Skin epidermis (tissue), 12 donors: ENCODE results near the gene RBFOX2.

Source experiments
- H3K27ac ChIP-seq, 21 experiments: fragments of 200-600 bp; sonication (generic) in 11 of 21; one replicate each; pipeline ENCODE4 v1.5.0; 2020; ENCODE audit warnings: mild to moderate bottlenecking in 3 of 21, inconsistent platforms in 2 of 21, moderate library complexity in 2 of 21
- H3K4me3 ChIP-seq, 7 experiments: fragments of 200-600 bp; sonication (generic) in 2 of 7; one replicate each; pipeline ENCODE4 v1.5.0; 2020; ENCODE audit warnings: inconsistent platforms in 2 of 7, mild to moderate bottlenecking in 2 of 7, moderate library complexity in 1 of 7

The RBFOX2 gene

GRCh38 chr22:35986088-35986487 is 42.5 kb downstream of the RBFOX2 start:
- Histone ChIP-seq H3K27ac (peak overlapping the region in 3 of 21 experiments; percentile 1 to 16 (median 8)), H3K4me3 (no peak overlapping the region)

- peak overlapping the region in 3 of 21 experiments; percentile 1 to 16 (median 8) for H3K27ac ChIP-seq
- H3K4me3 ChIP-seq, result no peak overlapping the region
Observed at GRCh38 chr22:35985371-35985770, 43.3 kb downstream of the RBFOX2 start.

- no peak overlapping the region for H3K4me3 ChIP-seq
- no peak overlapping the region for H3K27ac ChIP-seq
Observed at GRCh38 chr22:35984183-35985175, 44.1 kb downstream of the RBFOX2 start.

GRCh38 chr22:35981900-35982299 is 46.7 kb downstream of the RBFOX2 start:
- H3K4me3 ChIP-seq, result no peak overlapping the region
- no peak overlapping the region for H3K27ac ChIP-seq

- H3K4me3 ChIP-seq, result no peak overlapping the region
- no peak overlapping the region for H3K27ac ChIP-seq
Observed at GRCh38 chr22:35978889-35979288, 49.7 kb downstream of the RBFOX2 start.

GRCh38 chr22:35978201-35978600 is 50.4 kb downstream of the RBFOX2 start:
- Histone ChIP-seq H3K4me3 (no peak overlapping the region), H3K27ac (no peak overlapping the region)

- no peak overlapping the region for H3K27ac ChIP-seq
Observed at GRCh38 chr22:35977136-35977535, 51.5 kb downstream of the RBFOX2 start.

GRCh38 chr22:35973388-35973787 is 55.2 kb downstream of the RBFOX2 start:
- peak overlapping the region in 19 of 21 experiments; percentile 42 to 89 (median 69) for H3K27ac ChIP-seq
- H3K4me3 ChIP-seq, result no peak overlapping the region

More at GRCh38 chr22:35977136-35977535, 51.5 kb downstream of the RBFOX2 start:
- H3K4me3 ChIP-seq, result no peak overlapping the region

- no peak overlapping the region for H3K4me3 ChIP-seq
- peak overlapping the region in 17 of 21 experiments; percentile 19 to 89 (median 60) for H3K27ac ChIP-seq
Observed at GRCh38 chr22:35972559-35972958, 56.1 kb downstream of the RBFOX2 start.

- Histone ChIP-seq H3K4me3 (no peak overlapping the region), H3K27ac (peak overlapping the region in 18 of 21 experiments; percentile 23 to 89 (median 50))
Observed at GRCh38 chr22:35971456-35972119, 57.0 kb downstream of the RBFOX2 start.

- Histone ChIP-seq H3K4me3 (no peak overlapping the region), H3K27ac (peak overlapping the region in 14 of 21 experiments; percentile 3 to 89 (median 38))
Observed at GRCh38 chr22:35970616-35971455, 57.8 kb downstream of the RBFOX2 start.

- Histone ChIP-seq H3K4me3 (no peak overlapping the region), H3K27ac (peak overlapping the region in 2 of 21 experiments; percentile 17 to 30)
Observed at GRCh38 chr22:35967046-35967397, 61.6 kb downstream of the RBFOX2 start.

GRCh38 chr22:35966314-35967045 is 62.1 kb downstream of the RBFOX2 start:
- H3K27ac ChIP-seq, result peak overlapping the region in 2 of 21 experiments; percentile 15 to 30

GRCh38 chr22:35963237-35963810 is 65.3 kb downstream of the RBFOX2 start:
- Histone ChIP-seq H3K27ac (no peak overlapping the region), H3K4me3 (no peak overlapping the region)

More at GRCh38 chr22:35966314-35967045, 62.1 kb downstream of the RBFOX2 start:
- no peak overlapping the region for H3K4me3 ChIP-seq

- H3K4me3 ChIP-seq, result no peak overlapping the region
- peak overlapping the region in 12 of 21 experiments; percentile 3 to 71 (median 36) for H3K27ac ChIP-seq
Observed at GRCh38 chr22:35961480-35962295, 66.9 kb downstream of the RBFOX2 start.

- H3K27ac ChIP-seq, result peak overlapping the region in 5 of 21 experiments; percentile 4 to 43 (median 26)
Observed at GRCh38 chr22:35960854-35961253, 67.8 kb downstream of the RBFOX2 start.

GRCh38 chr22:35959121-35959800 is 69.4 kb downstream of the RBFOX2 start:
- no peak overlapping the region for H3K4me3 ChIP-seq
- no peak overlapping the region for H3K27ac ChIP-seq

More at GRCh38 chr22:35960854-35961253, 67.8 kb downstream of the RBFOX2 start:
- H3K4me3 ChIP-seq, result no peak overlapping the region
